Osteoblast (primary cell): ENCODE results near the gene TGM1. TPM values are rescaled to one million over a fixed set of nuclear protein-coding genes. Genes with fewer than 3 reads are reported as not detected.
"Not testable (repeated sequence)": the region's sequence is repeated elsewhere in the genome, so short reads cannot be mapped to it uniquely, and the experiment has no call there.

Experiments
- DNase-seq: peaks from one replicate; pipeline ENCODE4 v3.0.0; 2011; ENCODE audit warnings: low spot score, mixed read lengths; ENCODE audit not compliant: insufficient read length; ENCODE audit errors: missing footprints
- H2AFZ ChIP-seq: 2 replicates; pipeline ENCODE4 v1.6.0; 2011; ENCODE audit warnings: mild to moderate bottlenecking, low read length
- H3K27ac ChIP-seq: 2 replicates; pipeline ENCODE4 v1.5.1; 2011; ENCODE audit warnings: mild to moderate bottlenecking, low read depth, low read length, moderate library complexity
- H3K27me3 ChIP-seq: 2 replicates; pipeline ENCODE4 v1.6.0; 2012; ENCODE audit warnings: mild to moderate bottlenecking, control low read depth, inconsistent platforms, low read length, moderate library complexity; ENCODE audit not compliant: insufficient read depth
- H3K36me3 ChIP-seq: 2 replicates; pipeline ENCODE4 v1.5.1; 2011; ENCODE audit warnings: mild to moderate bottlenecking, low read length, control low read depth, moderate library complexity; ENCODE audit not compliant: insufficient read depth
- H3K4me1 ChIP-seq: 2 replicates; pipeline ENCODE4 v1.5.1; 2011; ENCODE audit warnings: mild to moderate bottlenecking, low read length, control low read depth, moderate library complexity; ENCODE audit not compliant: insufficient read depth
- H3K4me2 ChIP-seq: 2 replicates; pipeline ENCODE4 v1.6.0; 2011; ENCODE audit warnings: mild to moderate bottlenecking, low read length; ENCODE audit not compliant: insufficient read depth
- H3K4me3 ChIP-seq: fragments of 200-600 bp; sonication (generic); 3 replicates; pipeline ENCODE4 v1.5.1; 2012; ENCODE audit warnings: mild to moderate bottlenecking, low read length, inconsistent platforms; ENCODE audit not compliant: insufficient read depth
- H3K79me2 ChIP-seq: 2 replicates; pipeline ENCODE4 v1.6.0; 2012; ENCODE audit warnings: mild to moderate bottlenecking, low read length, control low read depth, inconsistent platforms; ENCODE audit not compliant: insufficient read depth
- H3K9me3 ChIP-seq: 2 replicates; pipeline ENCODE4 v1.5.1; 2011; ENCODE audit warnings: low read depth, low read length, control low read depth
- H4K20me1 ChIP-seq: 2 replicates; pipeline ENCODE4 v1.6.0; 2012; ENCODE audit warnings: mild to moderate bottlenecking, low read length, control low read depth; ENCODE audit not compliant: insufficient read depth
- total RNA-seq: library from RNA; depleted of rRNA; stranded (reverse); fragments of >200 nt; gene quantifications from 2 replicates; pipeline ENCODE4 v1.2.3, GENCODE V29; 2012
- TF ChIP-seq, protein P1 (sequence below): IDR thresholded peaks from 2 replicates; pipeline ENCODE4 v1.5.1; 2011; ENCODE audit warnings: mild to moderate bottlenecking, low read depth, low read length, moderate library complexity; ENCODE audit errors: extremely low read depth

TGM1 gene
- total RNA-seq, 1 donor: 0.36 TPM

DNA sequence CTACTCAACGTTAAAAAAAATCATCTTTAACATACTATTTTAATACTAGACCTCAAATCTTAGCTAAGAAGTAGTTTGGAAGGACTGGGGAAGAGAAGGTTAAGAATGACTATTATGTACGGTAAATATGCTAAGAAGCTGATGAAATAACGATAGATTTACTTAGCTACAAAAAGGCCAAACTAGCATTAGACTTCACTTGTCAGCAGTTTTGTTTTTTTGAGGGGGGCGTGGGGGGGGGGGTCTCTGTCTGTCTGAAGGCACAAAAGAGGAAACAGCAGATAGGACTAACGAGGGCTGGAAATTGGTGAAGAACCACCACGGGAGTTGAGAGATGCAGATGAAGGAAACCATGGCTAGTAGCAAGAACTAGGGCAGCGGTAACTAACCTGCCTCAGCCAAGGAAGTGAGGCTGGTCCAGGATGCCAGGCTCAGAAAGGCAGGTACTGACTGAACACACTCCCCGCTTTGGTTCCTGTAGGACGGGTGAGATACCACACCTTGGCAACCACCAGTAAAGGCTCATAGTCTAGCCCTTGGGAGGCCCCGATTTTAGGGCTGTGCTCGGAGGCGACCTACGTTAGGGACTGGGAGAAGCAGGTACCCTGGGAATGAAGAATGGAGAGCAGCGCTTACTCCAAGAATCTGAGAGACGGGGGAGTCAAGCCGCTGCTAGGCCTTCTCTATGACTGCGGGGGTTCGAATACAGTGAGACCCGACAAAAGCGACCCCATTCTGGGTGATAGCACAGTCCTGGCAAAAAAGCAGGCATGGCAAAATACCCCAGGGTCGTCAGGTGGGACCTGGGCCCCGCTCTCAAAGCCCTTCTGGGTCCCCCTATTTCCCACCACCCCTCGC is 31.5 kb downstream of the TGM1 start:
- peak; percentile 67 for DNase-seq
- Histone ChIP-seq H3K4me1 (peaks cover 34% of the 10 kb centered on the region), H3K9me3 (no peaks in the 10 kb centered on the region), H3K27me3 (no peaks in the 10 kb centered on the region), H3K79me2 (peaks cover 84% of the 10 kb centered on the region), H4K20me1 (peaks cover 3% of the 10 kb centered on the region), H3K27ac (peak overlapping the region; percentile 93), H3K36me3 (peaks cover 23% of the 10 kb centered on the region), H3K4me3 (peak overlapping the region; percentile 97), H2AFZ (peak overlapping the region; percentile 97), H3K4me2 (peak overlapping the region; percentile 92)
- TF ChIP-seq, protein P1, sequence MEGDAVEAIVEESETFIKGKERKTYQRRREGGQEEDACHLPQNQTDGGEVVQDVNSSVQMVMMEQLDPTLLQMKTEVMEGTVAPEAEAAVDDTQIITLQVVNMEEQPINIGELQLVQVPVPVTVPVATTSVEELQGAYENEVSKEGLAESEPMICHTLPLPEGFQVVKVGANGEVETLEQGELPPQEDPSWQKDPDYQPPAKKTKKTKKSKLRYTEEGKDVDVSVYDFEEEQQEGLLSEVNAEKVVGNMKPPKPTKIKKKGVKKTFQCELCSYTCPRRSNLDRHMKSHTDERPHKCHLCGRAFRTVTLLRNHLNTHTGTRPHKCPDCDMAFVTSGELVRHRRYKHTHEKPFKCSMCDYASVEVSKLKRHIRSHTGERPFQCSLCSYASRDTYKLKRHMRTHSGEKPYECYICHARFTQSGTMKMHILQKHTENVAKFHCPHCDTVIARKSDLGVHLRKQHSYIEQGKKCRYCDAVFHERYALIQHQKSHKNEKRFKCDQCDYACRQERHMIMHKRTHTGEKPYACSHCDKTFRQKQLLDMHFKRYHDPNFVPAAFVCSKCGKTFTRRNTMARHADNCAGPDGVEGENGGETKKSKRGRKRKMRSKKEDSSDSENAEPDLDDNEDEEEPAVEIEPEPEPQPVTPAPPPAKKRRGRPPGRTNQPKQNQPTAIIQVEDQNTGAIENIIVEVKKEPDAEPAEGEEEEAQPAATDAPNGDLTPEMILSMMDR: no peak

DNA sequence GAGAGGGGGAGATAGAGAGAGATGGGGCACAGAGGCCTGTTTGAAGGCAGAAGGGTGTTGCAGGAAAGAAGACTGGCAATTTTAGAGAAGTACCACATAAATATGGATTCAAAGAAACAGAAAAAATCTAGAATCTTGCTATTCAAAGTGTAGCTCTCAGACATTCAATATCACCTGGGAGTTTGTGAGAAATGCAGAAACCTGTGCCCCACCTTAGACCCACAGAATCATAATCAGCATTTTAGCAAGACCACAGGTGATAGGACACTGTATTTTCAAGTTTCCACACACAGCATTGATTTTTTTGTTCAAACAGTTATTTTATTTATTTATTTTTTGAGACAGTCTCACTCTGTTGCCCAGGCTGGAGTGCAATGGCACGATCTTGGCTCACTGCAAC is 34.1 kb downstream of the TGM1 start:
- no peak overlapping the region for H3K4me2 ChIP-seq
- H4K20me1 ChIP-seq: peaks cover 13% of the 10 kb centered on the region
- no peak overlapping the region for H3K4me3 ChIP-seq
- H3K4me1 ChIP-seq: peaks cover 33% of the 10 kb centered on the region
- no peaks in the 10 kb centered on the region for H3K9me3 ChIP-seq
- peaks cover 9% of the 10 kb centered on the region for H3K36me3 ChIP-seq
- DNase-seq: peak; percentile 68
- H2AFZ ChIP-seq: no peak overlapping the region
- TF ChIP-seq, protein P1: no peak
- H3K27me3 ChIP-seq: no peaks in the 10 kb centered on the region
- H3K27ac ChIP-seq: no peak overlapping the region
- peaks cover 84% of the 10 kb centered on the region for H3K79me2 ChIP-seq

DNA sequence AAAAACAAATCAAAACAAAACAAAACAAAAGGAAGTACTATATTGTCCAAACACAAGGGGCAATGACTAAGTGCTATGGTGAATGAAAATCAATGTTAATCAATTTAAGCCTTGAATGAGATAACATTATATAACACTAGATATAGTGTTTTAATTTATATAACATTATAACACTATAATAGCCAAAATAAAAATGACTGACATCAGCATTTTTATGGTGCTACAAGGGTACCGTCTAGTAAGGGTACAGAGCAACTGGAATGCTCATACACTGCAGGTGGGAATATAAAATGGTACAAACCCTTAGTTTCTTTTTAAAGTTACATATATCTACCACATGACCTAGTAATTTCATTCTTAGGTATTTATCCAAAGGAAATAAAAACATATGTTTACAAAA is 36.5 kb downstream of the TGM1 start:
- H3K4me3 ChIP-seq: no peak overlapping the region
- H3K79me2 ChIP-seq: peaks cover 85% of the 10 kb centered on the region
- H3K4me2 ChIP-seq: no peak overlapping the region
- no peaks in the 10 kb centered on the region for H3K9me3 ChIP-seq
- no peaks in the 10 kb centered on the region for H3K27me3 ChIP-seq
- peaks cover 9% of the 10 kb centered on the region for H3K36me3 ChIP-seq
- H4K20me1 ChIP-seq: peaks cover 13% of the 10 kb centered on the region
- TF ChIP-seq, protein P1: no peak
- no peak for DNase-seq
- H2AFZ ChIP-seq: no peak overlapping the region
- H3K27ac ChIP-seq: no peak overlapping the region
- peaks cover 19% of the 10 kb centered on the region for H3K4me1 ChIP-seq

DNA sequence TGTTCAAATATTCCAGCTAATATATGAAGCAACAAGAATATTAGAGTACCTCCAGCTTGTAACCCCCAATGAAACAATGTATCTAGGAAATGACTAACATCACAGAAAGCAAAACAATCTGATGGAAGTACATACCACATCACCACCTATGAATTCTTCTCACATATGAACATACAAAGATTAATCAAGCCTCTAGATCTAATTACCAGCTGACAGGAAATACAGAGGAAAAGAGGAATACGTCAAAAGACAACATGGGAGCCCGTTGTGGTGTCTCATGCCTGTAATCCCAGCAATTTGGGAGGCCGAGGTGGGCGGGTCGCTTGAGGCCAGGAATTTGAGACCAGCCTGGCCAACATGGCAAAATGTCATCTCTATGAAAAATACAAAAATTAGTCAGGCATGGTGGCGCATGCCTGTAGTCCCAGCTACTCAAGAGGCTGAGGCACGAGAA is 38.3 kb downstream of the TGM1 start:
- peaks cover 18% of the 10 kb centered on the region for H4K20me1 ChIP-seq
- H2AFZ ChIP-seq: peak overlapping the region; percentile 44
- H3K36me3 ChIP-seq: peaks cover 6% of the 10 kb centered on the region
- H3K4me1 ChIP-seq: peaks cover 12% of the 10 kb centered on the region
- TF ChIP-seq, protein P1: no peak
- no peaks in the 10 kb centered on the region for H3K27me3 ChIP-seq
- H3K27ac ChIP-seq: peak overlapping the region; percentile 78
- peaks cover 89% of the 10 kb centered on the region for H3K79me2 ChIP-seq
- H3K4me2 ChIP-seq: peak overlapping the region; percentile 43
- no peaks in the 10 kb centered on the region for H3K9me3 ChIP-seq
- peak; percentile 89 for DNase-seq
- no peak overlapping the region for H3K4me3 ChIP-seq

DNA sequence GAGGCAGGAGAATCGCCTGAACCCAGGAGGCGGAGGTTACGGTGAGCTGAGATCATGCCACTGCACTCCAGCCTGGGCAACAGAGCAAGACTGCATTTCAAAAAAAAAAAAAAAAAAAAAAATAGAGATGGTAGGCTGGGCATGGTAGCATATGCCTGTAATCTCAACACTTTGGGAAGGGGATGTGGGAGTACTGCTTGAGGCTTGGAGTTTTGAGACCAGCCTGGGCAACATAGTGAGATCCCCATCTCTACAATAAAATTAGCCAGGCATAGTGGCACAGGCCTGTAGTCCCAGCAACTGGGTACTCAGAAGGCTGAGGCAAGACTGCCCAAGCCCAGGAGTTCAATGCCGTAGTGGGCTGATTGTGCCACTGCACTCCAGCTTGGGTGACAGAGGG is 40.0 kb downstream of the TGM1 start:
- H2AFZ ChIP-seq, DNase-seq, H3K27me3 ChIP-seq, H3K27ac ChIP-seq, H3K36me3 ChIP-seq, H3K9me3 ChIP-seq, H3K4me3 ChIP-seq, H3K4me2 ChIP-seq: not testable (repeated sequence)
- peaks cover 12% of the 10 kb centered on the region for H3K4me1 ChIP-seq
- peaks cover 21% of the 10 kb centered on the region for H4K20me1 ChIP-seq
- H3K79me2 ChIP-seq: peaks cover 86% of the 10 kb centered on the region
